ENCODE results near the gene NEDD9. TPM values are rescaled to one million over a fixed set of nuclear protein-coding genes. Genes with fewer than 3 reads are reported as not detected.

The NEDD9 gene
- total and polyA plus RNA-seq, 2 of the 13 experiments (the other 11 are each of a cell fraction or from before 2014, with no cell fraction given): 27.1 to 389 TPM

DNA sequence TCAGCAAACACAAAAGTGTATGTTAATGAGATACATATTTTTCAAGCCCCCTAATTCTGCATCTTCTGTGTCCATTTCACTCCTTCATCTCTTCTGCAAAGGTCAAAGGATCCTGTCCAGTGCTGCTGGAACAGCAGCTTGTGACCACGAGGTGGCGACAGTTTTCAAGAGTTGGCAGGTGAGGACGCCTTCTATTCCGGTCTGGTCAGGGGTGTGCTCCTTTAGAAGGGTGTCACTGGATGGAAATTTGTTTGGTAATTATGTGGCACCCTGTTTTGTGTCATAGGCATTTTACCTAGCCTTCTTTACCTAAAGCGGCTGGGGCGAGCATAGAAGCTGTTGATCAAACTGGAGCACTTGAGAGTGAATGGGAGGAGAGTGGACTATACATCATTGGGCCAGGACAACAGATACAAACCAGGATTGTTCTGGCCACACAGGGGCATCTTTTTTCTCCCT, 88.0 kb downstream of the NEDD9 start (continued):
- TF ChIP-seq, protein P1, sequence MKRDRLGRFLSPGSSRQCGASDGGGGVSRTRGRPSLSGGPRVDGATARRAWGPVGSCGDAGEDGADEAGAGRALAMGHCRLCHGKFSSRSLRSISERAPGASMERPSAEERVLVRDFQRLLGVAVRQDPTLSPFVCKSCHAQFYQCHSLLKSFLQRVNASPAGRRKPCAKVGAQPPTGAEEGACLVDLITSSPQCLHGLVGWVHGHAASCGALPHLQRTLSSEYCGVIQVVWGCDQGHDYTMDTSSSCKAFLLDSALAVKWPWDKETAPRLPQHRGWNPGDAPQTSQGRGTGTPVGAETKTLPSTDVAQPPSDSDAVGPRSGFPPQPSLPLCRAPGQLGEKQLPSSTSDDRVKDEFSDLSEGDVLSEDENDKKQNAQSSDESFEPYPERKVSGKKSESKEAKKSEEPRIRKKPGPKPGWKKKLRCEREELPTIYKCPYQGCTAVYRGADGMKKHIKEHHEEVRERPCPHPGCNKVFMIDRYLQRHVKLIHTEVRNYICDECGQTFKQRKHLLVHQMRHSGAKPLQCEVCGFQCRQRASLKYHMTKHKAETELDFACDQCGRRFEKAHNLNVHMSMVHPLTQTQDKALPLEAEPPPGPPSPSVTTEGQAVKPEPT (CRISPR knock-in tag; IDR thresholded peaks at IDR 0.05; ENCODE audit: low read depth): 0 out of 2 replicates have a peak, but pooled peaks have one; percentile 37
- peak; percentile 70; the same call in 1 of the 2 replicates for TF ChIP-seq ZNF230 (CRISPR knock-in tag; IDR thresholded peaks at IDR 0.05)
- no peak for TF ChIP-seq MAZ (IDR thresholded peaks at IDR 0.05; ENCODE audit: borderline replicate concordance, low read depth, low read length)
- TF ChIP-seq MAZ (CRISPR knock-in tag; IDR thresholded peaks at IDR 0.05; ENCODE audit: low read depth): peak; percentile 13; the same call in 1 of the 2 replicates
- TF ChIP-seq ZNF337 (CRISPR knock-in tag; IDR thresholded peaks at IDR 0.05; ENCODE audit: borderline replicate concordance, low read depth): 0 out of 2 replicates have a peak, but pooled peaks have one; percentile 12
- no peak for TF ChIP-seq FOXK2 (IDR thresholded peaks at IDR 0.05)
- TF ChIP-seq ETV5 (CRISPR knock-in tag; IDR thresholded peaks at IDR 0.05; ENCODE audit: borderline replicate concordance): peak; percentile 69; the same call in 1 of the 2 replicates
- TF ChIP-seq, protein P2, sequence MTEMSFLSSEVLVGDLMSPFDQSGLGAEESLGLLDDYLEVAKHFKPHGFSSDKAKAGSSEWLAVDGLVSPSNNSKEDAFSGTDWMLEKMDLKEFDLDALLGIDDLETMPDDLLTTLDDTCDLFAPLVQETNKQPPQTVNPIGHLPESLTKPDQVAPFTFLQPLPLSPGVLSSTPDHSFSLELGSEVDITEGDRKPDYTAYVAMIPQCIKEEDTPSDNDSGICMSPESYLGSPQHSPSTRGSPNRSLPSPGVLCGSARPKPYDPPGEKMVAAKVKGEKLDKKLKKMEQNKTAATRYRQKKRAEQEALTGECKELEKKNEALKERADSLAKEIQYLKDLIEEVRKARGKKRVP (CRISPR knock-in tag; IDR thresholded peaks at IDR 0.05): no peak; a peak in 1 of 4 replicates
- TF ChIP-seq NR2F1 (CRISPR knock-in tag; IDR thresholded peaks at IDR 0.05): peak; percentile 63 to 80; a peak in 3 of 4 replicates
- TF ChIP-seq NONO (IDR thresholded peaks at IDR 0.05): no peak
- peak; percentile 34; the same call in 1 of the 2 replicates for TF ChIP-seq NONO (CRISPR knock-in tag; conservative IDR thresholded peaks at IDR 0.05)
- no peak for TF ChIP-seq KDM5B (CRISPR knock-in tag; IDR thresholded peaks at IDR 0.05; ENCODE audit: borderline replicate concordance)
- 0 out of 2 replicates have a peak, but pooled peaks have one; percentile 48 for TF ChIP-seq ESRRA (CRISPR knock-in tag; IDR thresholded peaks at IDR 0.05; ENCODE audit: low read depth)
- no peak for TF ChIP-seq FOXA1 (IDR thresholded peaks at IDR 0.05)
- no peak for TF ChIP-seq FOXA1 (CRISPR knock-in tag; IDR thresholded peaks at IDR 0.05)
- TF ChIP-seq, protein P3, sequence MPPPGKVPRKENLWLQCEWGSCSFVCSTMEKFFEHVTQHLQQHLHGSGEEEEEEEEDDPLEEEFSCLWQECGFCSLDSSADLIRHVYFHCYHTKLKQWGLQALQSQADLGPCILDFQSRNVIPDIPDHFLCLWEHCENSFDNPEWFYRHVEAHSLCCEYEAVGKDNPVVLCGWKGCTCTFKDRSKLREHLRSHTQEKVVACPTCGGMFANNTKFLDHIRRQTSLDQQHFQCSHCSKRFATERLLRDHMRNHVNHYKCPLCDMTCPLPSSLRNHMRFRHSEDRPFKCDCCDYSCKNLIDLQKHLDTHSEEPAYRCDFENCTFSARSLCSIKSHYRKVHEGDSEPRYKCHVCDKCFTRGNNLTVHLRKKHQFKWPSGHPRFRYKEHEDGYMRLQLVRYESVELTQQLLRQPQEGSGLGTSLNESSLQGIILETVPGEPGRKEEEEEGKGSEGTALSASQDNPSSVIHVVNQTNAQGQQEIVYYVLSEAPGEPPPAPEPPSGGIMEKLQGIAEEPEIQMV (CRISPR knock-in tag; IDR thresholded peaks at IDR 0.05; ENCODE audit: low read depth): peak; percentile 50; the same call in 1 of the 2 replicates
- TF ChIP-seq SAP130 (CRISPR knock-in tag; IDR thresholded peaks at IDR 0.05; ENCODE audit: low read depth): peak; percentile 10; the same call in 1 of the 2 replicates
- TF ChIP-seq, protein P4, sequence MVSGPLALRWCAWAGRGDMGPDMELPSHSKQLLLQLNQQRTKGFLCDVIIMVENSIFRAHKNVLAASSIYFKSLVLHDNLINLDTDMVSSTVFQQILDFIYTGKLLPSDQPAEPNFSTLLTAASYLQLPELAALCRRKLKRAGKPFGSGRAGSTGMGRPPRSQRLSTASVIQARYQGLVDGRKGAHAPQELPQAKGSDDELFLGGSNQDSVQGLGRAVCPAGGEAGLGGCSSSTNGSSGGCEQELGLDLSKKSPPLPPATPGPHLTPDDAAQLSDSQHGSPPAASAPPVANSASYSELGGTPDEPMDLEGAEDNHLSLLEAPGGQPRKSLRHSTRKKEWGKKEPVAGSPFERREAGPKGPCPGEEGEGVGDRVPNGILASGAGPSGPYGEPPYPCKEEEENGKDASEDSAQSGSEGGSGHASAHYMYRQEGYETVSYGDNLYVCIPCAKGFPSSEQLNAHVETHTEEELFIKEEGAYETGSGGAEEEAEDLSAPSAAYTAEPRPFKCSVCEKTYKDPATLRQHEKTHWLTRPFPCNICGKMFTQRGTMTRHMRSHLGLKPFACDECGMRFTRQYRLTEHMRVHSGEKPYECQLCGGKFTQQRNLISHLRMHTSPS (CRISPR knock-in tag; IDR thresholded peaks at IDR 0.05; ENCODE audit: low read depth): no peak
- TF ChIP-seq ZNF775 (CRISPR knock-in tag; IDR thresholded peaks at IDR 0.05; ENCODE audit: borderline replicate concordance): peak; percentile 68; the same call in 1 of the 2 replicates
- TF ChIP-seq MZF1 (CRISPR knock-in tag; IDR thresholded peaks at IDR 0.05; ENCODE audit: borderline replicate concordance): no peak
- TF ChIP-seq, protein P5, sequence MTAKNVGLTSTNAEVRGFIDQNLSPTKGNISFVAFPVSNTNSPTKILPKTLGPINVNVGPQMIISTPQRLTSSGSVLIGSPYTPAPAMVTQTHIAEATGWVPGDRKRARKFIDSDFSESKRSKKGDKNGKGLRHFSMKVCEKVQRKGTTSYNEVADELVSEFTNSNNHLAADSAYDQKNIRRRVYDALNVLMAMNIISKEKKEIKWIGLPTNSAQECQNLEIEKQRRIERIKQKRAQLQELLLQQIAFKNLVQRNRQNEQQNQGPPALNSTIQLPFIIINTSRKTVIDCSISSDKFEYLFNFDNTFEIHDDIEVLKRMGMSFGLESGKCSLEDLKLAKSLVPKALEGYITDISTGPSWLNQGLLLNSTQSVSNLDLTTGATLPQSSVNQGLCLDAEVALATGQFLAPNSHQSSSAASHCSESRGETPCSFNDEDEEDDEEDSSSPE (CRISPR knock-in tag; IDR thresholded peaks at IDR 0.05): 0 out of 2 replicates have a peak, but pooled peaks have one; percentile 25
- no peak for TF ChIP-seq ZNF749 (CRISPR knock-in tag; IDR thresholded peaks at IDR 0.05; ENCODE audit: borderline replicate concordance)
- TF ChIP-seq MBNL3 (CRISPR knock-in tag; conservative IDR thresholded peaks at IDR 0.05): no peak

Data from HepG2 (cell line).